AG09309 (cell line): ENCODE results near the gene SYCE1.
"Not testable (repeated sequence)": the region's sequence is repeated elsewhere in the genome, so short reads cannot be mapped to it uniquely, and the experiment has no call there.

Source experiments
- DNase-seq: peaks from one replicate; pipeline ENCODE4 v3.0.0-alpha.2; 2010; ENCODE audit warnings: low read depth
- H3K4me3 ChIP-seq: 2 replicates; pipeline ENCODE4 v1.5.1; 2011; ENCODE audit warnings: mild to moderate bottlenecking, low read depth, low read length, moderate library complexity; ENCODE audit not compliant: control insufficient read depth
- CTCF ChIP-seq: IDR thresholded peaks from 2 replicates; pipeline ENCODE4 v1.5.1; 2011; ENCODE audit warnings: mild to moderate bottlenecking, low read depth, low read length, inconsistent platforms; ENCODE audit not compliant: insufficient read depth, control insufficient read depth; ENCODE audit errors: missing control alignments

The SYCE1 gene

DNA sequence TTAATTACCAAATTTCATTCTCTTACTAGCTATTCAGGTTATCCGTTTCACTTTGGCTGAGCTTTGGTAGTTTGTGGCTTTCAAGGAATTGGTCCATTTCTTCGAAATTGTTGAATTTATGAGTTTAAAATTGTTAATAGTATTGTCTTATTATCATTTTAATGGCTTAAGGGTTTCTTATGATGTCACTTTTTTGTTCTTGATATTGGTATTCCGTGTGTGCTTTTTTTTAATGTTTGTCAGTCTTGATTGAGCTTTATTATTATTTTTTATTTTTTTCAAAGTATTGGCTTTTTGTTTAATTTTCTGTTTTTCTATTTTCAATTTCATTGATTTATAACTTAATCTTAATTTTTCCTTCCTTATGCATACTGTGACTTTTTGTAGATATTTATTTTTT is 35.3 kb upstream of the SYCE1 start:
- no peak overlapping the region for H3K4me3 ChIP-seq
- no peak for DNase-seq
- no peak for TF ChIP-seq CTCF

GRCh38 chr10:133599869-133600268 is 34.5 kb upstream of the SYCE1 start:
- not testable (repeated sequence) for DNase-seq

GRCh38 chr10:133592716-133593115 is 27.3 kb upstream of the SYCE1 start:
- no peak for DNase-seq
- H3K4me3 ChIP-seq = no peak overlapping the region
- TF ChIP-seq CTCF = no peak

More at GRCh38 chr10:133599869-133600268, 34.5 kb upstream of the SYCE1 start:
- H3K4me3 ChIP-seq = not testable (repeated sequence)

GRCh38 chr10:133590970-133591359 is 25.6 kb upstream of the SYCE1 start:
- no peak for TF ChIP-seq CTCF
- DNase-seq = no peak

DNA sequence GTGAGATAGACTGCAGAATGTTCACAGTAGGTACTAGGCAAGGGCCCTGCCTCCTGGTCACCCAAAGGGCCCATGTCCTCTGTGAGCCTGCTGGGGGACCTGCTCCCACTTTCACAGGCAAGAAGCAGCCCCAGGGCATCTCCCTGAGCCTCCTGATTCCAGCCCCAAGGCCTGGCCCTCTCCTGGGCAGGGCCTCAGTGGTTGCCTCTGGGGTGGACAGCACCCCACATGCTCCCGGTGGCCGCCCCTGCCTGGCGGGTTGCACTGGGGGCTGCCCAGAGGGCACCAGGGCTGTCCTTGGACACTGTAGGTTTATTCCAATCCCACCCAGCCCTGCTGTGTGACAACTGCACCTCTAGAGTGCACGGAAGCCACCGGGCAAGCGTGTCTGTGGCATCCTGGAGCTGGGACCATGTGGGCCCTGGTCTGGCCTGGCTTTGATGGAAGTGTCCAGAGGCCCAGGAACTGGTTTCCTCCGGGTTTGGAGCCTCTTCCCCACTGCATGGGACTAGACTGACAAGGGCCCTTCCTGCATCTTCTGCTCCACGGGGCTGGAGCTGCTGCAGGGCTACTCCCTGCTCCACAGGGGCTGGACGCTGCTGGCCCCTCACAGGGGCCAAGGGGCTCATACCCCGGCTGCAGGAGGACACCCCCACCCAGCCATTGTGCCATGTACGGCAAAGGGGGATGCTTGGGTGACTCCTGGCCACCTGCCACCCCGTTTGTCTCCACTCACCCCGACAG is 25.0 kb upstream of the SYCE1 start:
- DNase-seq = no peak
- no peak overlapping the region for H3K4me3 ChIP-seq
- TF ChIP-seq CTCF = no peak

More at GRCh38 chr10:133590970-133591359, 25.6 kb upstream of the SYCE1 start:
- H3K4me3 ChIP-seq = no peak overlapping the region

DNA sequence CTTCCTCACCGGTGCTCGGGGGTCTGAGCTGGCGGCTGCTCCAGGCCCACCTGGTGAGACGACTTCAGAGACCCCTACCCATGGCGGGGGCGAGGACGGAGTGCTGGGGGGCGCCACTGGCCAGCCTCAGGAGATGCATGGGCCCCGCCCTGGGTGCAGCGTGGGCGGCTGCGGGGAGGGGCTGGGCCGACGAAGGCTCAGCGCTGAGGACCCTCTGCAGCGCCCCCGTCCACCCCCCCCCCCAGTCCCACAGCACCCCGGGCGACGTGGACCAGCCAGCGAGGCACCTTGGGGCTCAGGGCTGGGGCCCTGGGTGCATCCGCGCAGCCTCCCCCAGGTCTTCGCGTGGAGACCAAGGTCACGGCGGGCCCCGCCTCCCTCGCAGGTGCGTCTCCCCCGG is 11.7 kb upstream of the SYCE1 start:
- not testable (repeated sequence) for DNase-seq, H3K4me3 ChIP-seq

DNA sequence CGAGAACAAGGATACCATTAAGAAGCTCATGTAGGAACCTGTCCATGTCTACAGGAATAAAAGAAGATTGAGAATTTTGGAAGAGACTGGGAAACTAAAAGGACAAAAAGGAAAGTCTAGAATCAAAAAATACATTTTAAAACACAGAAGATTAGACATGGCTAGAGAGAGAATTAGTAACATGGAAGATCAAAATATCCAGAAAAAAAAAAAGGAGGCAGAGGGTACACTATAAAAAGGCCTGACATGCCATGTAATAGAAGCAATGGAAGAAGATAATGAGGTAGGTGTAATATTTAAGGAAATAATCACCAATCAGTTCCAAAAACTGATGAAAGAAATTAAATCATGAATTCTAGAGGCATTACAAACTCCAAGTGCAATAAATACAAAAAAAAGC is 8.1 kb upstream of the SYCE1 start:
- DNase-seq, H3K4me3 ChIP-seq: not testable (repeated sequence)

GRCh38 chr10:133572055-133572454 is 6.7 kb upstream of the SYCE1 start:
- DNase-seq, H3K4me3 ChIP-seq: not testable (repeated sequence)

DNA sequence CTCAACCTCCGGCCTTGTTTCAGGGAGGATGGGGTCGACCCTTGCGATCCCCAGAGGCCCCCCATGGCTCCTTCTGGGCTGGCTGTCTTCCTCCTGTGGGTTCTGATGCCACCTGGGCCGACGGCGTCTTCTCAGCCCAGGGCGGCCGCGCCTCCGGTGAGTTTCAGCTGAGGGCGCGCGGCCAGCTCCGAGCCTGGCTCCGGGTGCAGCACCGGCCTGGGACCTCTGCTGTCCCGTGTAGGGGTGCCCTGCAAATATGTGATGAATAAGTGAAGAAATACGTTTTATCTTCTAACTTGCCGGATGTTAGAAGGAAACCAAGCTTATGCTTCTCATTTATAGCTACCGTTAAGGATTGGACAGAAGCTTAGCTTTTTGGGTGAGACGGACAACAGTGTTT is 4.4 kb upstream of the SYCE1 start:
- DNase-seq, H3K4me3 ChIP-seq: not testable (repeated sequence)

DNA sequence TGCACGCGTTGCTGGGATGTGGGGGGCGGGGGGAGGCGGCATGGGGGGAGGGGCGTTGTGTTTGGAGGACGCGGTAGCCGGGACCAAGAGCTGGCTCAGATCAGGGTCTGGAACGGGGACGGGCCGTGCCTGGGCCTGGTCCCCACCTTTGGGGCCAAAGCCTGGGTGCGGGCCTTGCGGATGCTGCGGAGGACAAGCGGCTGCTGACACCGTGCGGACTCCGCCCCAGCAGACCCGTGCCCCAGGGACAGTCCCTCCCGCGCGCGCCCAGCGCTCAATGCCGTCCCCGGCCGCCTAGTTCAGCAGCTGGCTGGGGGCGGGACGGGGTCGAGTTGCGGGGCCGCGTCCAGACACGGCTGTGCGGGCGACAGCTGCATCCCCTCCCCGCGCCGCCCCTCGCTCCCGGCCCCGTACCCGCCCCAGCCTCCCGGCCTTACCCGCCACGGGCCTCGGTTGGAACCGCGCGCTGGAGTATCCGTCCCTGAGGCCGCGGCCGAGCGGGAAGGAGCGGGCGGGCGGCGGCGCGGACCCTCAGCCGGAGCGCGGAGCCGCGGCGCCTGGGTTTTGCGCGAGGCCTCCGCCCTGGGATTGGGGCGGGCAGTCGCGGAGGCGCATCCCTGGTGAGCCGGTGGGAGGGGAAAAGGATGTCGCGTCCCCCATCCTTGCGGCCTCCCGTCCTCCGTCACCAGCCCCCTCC is 3.6 kb upstream of the SYCE1 start:
- H3K4me3 ChIP-seq, DNase-seq: not testable (repeated sequence)
